ENCODE data around the gene CDC37.

GRCh38 chr19:10365518-10365917 is 37.8 kb downstream of the CDC37 start:
- TF ChIP-seq PBX3 (IDR thresholded peaks at IDR 0.05) (no peak), CEBPB (IDR thresholded peaks at IDR 0.05) (no peak), POLR2AphosphoS2 (conservative IDR thresholded peaks at IDR 0.05; ENCODE audit: low read length) (no peak), CTCF (IDR thresholded peaks at IDR 0.05) (no peak), POLR2A (IDR thresholded peaks at IDR 0.05; ENCODE audit: low read length) (no peak), CHD2 (IDR thresholded peaks at IDR 0.05; ENCODE audit: low read length, partially characterized antibody) (no peak), E2F6 (IDR thresholded peaks at IDR 0.05; ENCODE audit: borderline replicate concordance, low read depth) (no peak)
